OCI-LY7 (cell line): ENCODE results near the gene PTRH1. TPM values are rescaled to one million over a fixed set of nuclear protein-coding genes. Genes with fewer than 3 reads are reported as not detected.

Experiments used
- BruUV-seq: library from RNA; stranded (reverse); fragments of 400-500 nt; replicated peaks from 2 replicates; lab custom pipeline; 2021; lab: Mats Ljungman, UMichigan
- CTCF ChIA-PET: fragments of 300-600 bp; sonication (Branson Sonifier 250); formaldehyde crosslinking; loops from one replicate; lab custom pipeline; 2022; ENCODE audit warnings: antibody characterized with exemption; ENCODE audit not compliant: unreplicated experiment; lab: Charles Lee
- POLR2A ChIA-PET: fragments of 300-600 bp; sonication (Branson Sonifier 250); formaldehyde crosslinking; loops from one replicate; lab custom pipeline; 2022; ENCODE audit warnings: antibody characterized with exemption; lab: Charles Lee
- DNase-seq: peaks from one replicate; pipeline ENCODE4 v3.0.0-alpha.2; 2015; ENCODE audit warnings: low spot score
- H2AFZ ChIP-seq: fragments of 200-600 bp; sonication (generic), shearing (Covaris generic); 2 replicates; pipeline ENCODE4 v1.6.1; 2014; ENCODE audit warnings: mild to moderate bottlenecking, antibody characterized with exemption, low read length, moderate library complexity
- H3K27ac ChIP-seq: fragments of 200-600 bp; sonication (generic); 2 replicates; pipeline ENCODE4 v1.5.1; 2014; ENCODE audit warnings: mixed run types, low read depth, mild to moderate bottlenecking, moderate library complexity, low read length, inconsistent platforms; ENCODE audit not compliant: poor library complexity, severe bottlenecking
- H3K36me3 ChIP-seq: fragments of 200-600 bp; sonication (generic); 2 replicates; pipeline ENCODE4 v1.6.1; 2014; ENCODE audit warnings: mild to moderate bottlenecking, antibody characterized with exemption, low read length, moderate library complexity, mixed read lengths; ENCODE audit not compliant: insufficient read depth
- H3K4me1 ChIP-seq: fragments of 200-600 bp; sonication (generic); 2 replicates; pipeline ENCODE4 v1.5.1; 2014; ENCODE audit warnings: mild to moderate bottlenecking, low read length; ENCODE audit not compliant: insufficient read depth, poor library complexity, severe bottlenecking
- H3K4me2 ChIP-seq: fragments of 200-600 bp; sonication (generic); 2 replicates; pipeline ENCODE4 v1.6.1; 2014; ENCODE audit warnings: mild to moderate bottlenecking, low read length
- H3K4me3 ChIP-seq: fragments of 200-600 bp; sonication (generic); 2 replicates; pipeline ENCODE4 v1.5.1; 2014; ENCODE audit warnings: mild to moderate bottlenecking, low read depth, low read length; ENCODE audit not compliant: poor library complexity, severe bottlenecking
- H3K79me2 ChIP-seq: fragments of 200-600 bp; sonication (generic); 2 replicates; pipeline ENCODE4 v1.6.1; 2016; ENCODE audit warnings: low read depth, mild to moderate bottlenecking, low read length, moderate library complexity, mixed read lengths; ENCODE audit not compliant: insufficient read depth
- H3K9me2 ChIP-seq: fragments of 200-600 bp; sonication (generic); 2 replicates; pipeline ENCODE4 v1.6.1; 2016; ENCODE audit warnings: mild to moderate bottlenecking, low read length, mixed read lengths; ENCODE audit not compliant: insufficient read depth
- H3K9me3 ChIP-seq: fragments of 200-600 bp; sonication (generic); 2 replicates; pipeline ENCODE4 v1.6.1; 2014; ENCODE audit warnings: mild to moderate bottlenecking, mixed run types, low read length, mixed read lengths
- H4K20me1 ChIP-seq: fragments of 200-600 bp; sonication (generic); 2 replicates; pipeline ENCODE4 v1.6.1; 2014; ENCODE audit warnings: mild to moderate bottlenecking, antibody characterized with exemption, low read length, moderate library complexity, mixed read lengths; ENCODE audit not compliant: insufficient read depth
- EZH2phosphoT487 ChIP-seq: fragments of 200-600 bp; sonication (generic); IDR thresholded peaks from 2 replicates; pipeline ENCODE4 v1.6.1; 2018; ENCODE audit warnings: low read depth, borderline replicate concordance, mild to moderate bottlenecking, mixed run types, antibody characterized with exemption, low read length, moderate library complexity, mixed read lengths
- intact Hi-C: fragments of 100-400 bp; cut with micrococcal nuclease; formaldehyde crosslinking; loops from one replicate; pipeline ENCODE4 v1.10.0; 2022; ENCODE audit not compliant: unreplicated experiment
- total RNA-seq, 2 experiments: library from RNA; depleted of rRNA in 1 of 2; stranded (reverse); fragments of >200 nt in 1 of 2; shearing (Covaris generic) in 1 of 2; gene quantifications; 2 replicates each; pipeline ENCODE4 v1.2.3, GENCODE V29; 2014 to 2022
- TF ChIP-seq, protein P1 (sequence below): fragments of 200-600 bp; sonication (generic); conservative IDR thresholded peaks from 2 replicates; pipeline ENCODE4 v1.5.1; 2014; ENCODE audit warnings: mild to moderate bottlenecking, antibody characterized with exemption, low read length, moderate library complexity, mixed read lengths

PTRH1 gene
- total RNA-seq, 2 experiments from 2014 or later = 8.9 to 11.1 TPM

DNA sequence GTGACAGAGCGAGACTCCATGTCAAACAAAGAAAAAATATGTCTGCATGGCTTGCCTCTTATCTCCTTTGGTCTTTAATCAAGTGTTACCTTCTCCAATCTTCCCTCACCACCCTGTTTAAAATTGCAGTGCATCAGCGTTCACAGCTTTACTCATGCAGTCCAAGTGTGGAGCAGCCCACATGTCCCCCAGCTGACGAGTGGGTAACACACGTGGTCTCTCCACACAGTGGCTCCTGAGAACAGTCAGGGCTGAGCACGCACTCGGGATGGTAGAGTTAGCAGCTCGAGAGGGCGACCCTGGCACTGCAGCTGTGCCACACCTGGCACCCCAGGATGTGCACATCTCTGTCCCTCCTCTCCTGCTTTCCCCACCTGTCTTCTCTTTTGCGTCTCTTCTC, 34.6 kb downstream of the PTRH1 start:
- ChIA-PET CTCF (no interaction called here), POLR2A (no interaction called here)

DNA sequence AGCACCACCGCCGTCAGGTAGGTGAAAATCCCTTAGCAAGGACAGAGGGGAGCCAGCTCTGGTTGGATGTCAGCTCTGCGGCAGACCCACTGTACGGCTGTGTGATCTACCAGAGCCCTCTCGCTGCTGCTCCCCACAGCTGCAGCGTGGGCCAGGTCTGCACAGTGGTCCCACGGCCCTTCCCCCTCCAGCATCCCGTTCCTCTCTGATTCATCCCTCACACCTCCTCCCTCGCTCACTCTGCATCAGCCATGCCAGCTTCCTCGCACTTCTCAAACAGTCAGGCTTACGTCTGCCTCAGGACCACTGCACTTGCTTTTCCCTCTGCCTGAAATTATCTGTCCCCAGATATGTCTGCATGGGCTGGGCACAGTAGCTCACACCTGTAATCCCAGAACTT, 35.2 kb downstream of the PTRH1 start:
- CTCF ChIA-PET = no interaction called here
- DNase-seq = no peak
- Histone ChIP-seq H3K79me2 (no peaks in the 10 kb centered on the region), H2AFZ (no peak overlapping the region), H3K4me2 (no peak overlapping the region), H3K9me3 (no peaks in the 10 kb centered on the region), H4K20me1 (no peaks in the 10 kb centered on the region), H3K36me3 (no peaks in the 10 kb centered on the region), H3K4me1 (no peaks in the 10 kb centered on the region), H3K9me2 (no peaks in the 10 kb centered on the region), H3K4me3 (no peak overlapping the region), H3K27ac (no peak overlapping the region)
- POLR2A ChIA-PET = interaction anchor here (0.5 kb wide), 1 partner anchor 249 kb away, joined by 3 read pairs; no protein-coding TSS in a partner anchor
- TF ChIP-seq, protein P1, sequence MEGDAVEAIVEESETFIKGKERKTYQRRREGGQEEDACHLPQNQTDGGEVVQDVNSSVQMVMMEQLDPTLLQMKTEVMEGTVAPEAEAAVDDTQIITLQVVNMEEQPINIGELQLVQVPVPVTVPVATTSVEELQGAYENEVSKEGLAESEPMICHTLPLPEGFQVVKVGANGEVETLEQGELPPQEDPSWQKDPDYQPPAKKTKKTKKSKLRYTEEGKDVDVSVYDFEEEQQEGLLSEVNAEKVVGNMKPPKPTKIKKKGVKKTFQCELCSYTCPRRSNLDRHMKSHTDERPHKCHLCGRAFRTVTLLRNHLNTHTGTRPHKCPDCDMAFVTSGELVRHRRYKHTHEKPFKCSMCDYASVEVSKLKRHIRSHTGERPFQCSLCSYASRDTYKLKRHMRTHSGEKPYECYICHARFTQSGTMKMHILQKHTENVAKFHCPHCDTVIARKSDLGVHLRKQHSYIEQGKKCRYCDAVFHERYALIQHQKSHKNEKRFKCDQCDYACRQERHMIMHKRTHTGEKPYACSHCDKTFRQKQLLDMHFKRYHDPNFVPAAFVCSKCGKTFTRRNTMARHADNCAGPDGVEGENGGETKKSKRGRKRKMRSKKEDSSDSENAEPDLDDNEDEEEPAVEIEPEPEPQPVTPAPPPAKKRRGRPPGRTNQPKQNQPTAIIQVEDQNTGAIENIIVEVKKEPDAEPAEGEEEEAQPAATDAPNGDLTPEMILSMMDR = no peak
- TF ChIP-seq EZH2phosphoT487 = no peak
- intact Hi-C loops = no loop called here
- BruUV-seq = no TSS peak

More for the DNA sequence above, 34.6 kb downstream of the PTRH1 start:
- H3K27ac ChIP-seq = no peak overlapping the region
- no peaks in the 10 kb centered on the region for H3K9me3 ChIP-seq
- no peaks in the 10 kb centered on the region for H4K20me1 ChIP-seq
- H3K4me3 ChIP-seq = no peak overlapping the region
- no peak overlapping the region for H2AFZ ChIP-seq
- H3K36me3 ChIP-seq = no peaks in the 10 kb centered on the region
- TF ChIP-seq EZH2phosphoT487 = no peak
- TF ChIP-seq, protein P1 = no peak
- DNase-seq = no peak
- no peak overlapping the region for H3K4me2 ChIP-seq
- no TSS peak for BruUV-seq
- H3K9me2 ChIP-seq = no peaks in the 10 kb centered on the region
- intact Hi-C loops = no loop called here
- no peaks in the 10 kb centered on the region for H3K79me2 ChIP-seq
- H3K4me1 ChIP-seq = no peaks in the 10 kb centered on the region

DNA sequence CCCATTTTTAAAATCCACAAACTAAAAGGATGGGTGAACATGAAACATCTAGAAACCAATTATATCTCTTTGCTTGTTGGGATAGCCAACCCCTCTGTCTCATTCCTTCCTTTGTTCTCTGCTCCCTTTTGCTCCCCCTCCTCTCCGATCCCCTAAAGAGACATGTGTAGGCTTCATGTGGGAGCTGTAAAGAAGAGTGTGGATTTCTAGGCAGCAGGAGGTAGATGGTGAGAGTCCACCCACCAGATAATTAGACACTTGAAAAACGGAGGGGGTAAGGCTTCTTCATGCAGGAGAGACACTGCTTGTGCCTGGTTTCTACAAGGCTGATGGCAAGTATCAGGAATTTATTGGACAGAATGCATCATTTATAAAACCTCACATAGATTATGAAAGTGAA, 36.0 kb downstream of the PTRH1 start:
- ChIA-PET CTCF (no interaction called here), POLR2A (no interaction called here)
- Histone ChIP-seq H3K27ac (no peak overlapping the region), H3K4me3 (no peak overlapping the region), H3K36me3 (no peaks in the 10 kb centered on the region), H3K9me3 (no peaks in the 10 kb centered on the region), H3K79me2 (no peaks in the 10 kb centered on the region), H3K4me2 (no peak overlapping the region), H3K4me1 (no peaks in the 10 kb centered on the region), H4K20me1 (no peaks in the 10 kb centered on the region), H3K9me2 (no peaks in the 10 kb centered on the region), H2AFZ (no peak overlapping the region)
- no peak for DNase-seq
- intact Hi-C loops = no loop called here
- BruUV-seq = no TSS peak
- TF ChIP-seq, protein P1 = no peak
- TF ChIP-seq EZH2phosphoT487 = no peak
